Neural progenitor cell (in vitro differentiated cells): ENCODE measurements around the gene GP9.

Experiments used
- EZH2 ChIP-seq: fragments of 200-600 bp; sonication (generic); IDR thresholded peaks from 2 replicates; pipeline ENCODE4 v1.6.1; 2017; ENCODE audit warnings: antibody characterized with exemption, mild to moderate bottlenecking, moderate library complexity
- EZH2phosphoT487 ChIP-seq: fragments of 200-600 bp; sonication (generic); IDR thresholded peaks from 2 replicates; pipeline ENCODE4 v1.6.1; 2017; ENCODE audit warnings: antibody characterized with exemption
- TF ChIP-seq, protein P1 (sequence below): fragments of 200-600 bp; sonication (generic); IDR thresholded peaks from 2 replicates; pipeline ENCODE4 v1.5.1; 2017; ENCODE audit warnings: antibody characterized with exemption, mild to moderate bottlenecking

DNA sequence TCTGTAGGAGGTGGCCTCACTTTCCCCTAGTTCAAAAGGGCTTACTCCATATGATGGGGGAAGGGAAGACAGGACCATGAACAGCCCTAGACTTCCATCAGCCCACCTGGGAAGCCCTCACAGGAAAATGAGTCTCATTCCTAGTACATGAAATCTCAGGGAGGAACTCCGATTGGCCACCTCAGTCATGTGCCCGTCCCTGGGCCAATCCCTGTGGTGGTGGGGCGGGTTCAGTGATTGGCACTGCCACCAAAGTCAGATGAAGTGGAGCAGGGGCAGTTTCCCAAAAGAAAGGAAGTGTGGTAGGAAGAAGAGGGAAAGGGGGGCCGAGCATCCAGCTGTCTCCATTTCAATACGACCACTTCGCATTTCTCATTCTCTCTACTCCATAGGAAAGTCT, 25.9 kb upstream of the GP9 start:
- TF ChIP-seq EZH2phosphoT487 (no peak), EZH2 (no peak)
- TF ChIP-seq, protein P1, sequence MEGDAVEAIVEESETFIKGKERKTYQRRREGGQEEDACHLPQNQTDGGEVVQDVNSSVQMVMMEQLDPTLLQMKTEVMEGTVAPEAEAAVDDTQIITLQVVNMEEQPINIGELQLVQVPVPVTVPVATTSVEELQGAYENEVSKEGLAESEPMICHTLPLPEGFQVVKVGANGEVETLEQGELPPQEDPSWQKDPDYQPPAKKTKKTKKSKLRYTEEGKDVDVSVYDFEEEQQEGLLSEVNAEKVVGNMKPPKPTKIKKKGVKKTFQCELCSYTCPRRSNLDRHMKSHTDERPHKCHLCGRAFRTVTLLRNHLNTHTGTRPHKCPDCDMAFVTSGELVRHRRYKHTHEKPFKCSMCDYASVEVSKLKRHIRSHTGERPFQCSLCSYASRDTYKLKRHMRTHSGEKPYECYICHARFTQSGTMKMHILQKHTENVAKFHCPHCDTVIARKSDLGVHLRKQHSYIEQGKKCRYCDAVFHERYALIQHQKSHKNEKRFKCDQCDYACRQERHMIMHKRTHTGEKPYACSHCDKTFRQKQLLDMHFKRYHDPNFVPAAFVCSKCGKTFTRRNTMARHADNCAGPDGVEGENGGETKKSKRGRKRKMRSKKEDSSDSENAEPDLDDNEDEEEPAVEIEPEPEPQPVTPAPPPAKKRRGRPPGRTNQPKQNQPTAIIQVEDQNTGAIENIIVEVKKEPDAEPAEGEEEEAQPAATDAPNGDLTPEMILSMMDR = no peak
